OCI-LY1 (cell line): Measurements from ENCODE around the gene LRRC42.

Experiments
- H2AFZ ChIP-seq: fragments of 200-600 bp; sonication (generic), shearing (Covaris generic); 2 replicates; pipeline ENCODE4 v1.6.0; 2014; ENCODE audit warnings: antibody characterized with exemption, mild to moderate bottlenecking, low read length
- H3F3A ChIP-seq: fragments of 200-600 bp; sonication (generic), shearing (Covaris generic); 2 replicates; pipeline ENCODE4 v1.6.0; 2014; ENCODE audit warnings: mild to moderate bottlenecking, antibody characterized with exemption, low read length, moderate library complexity; ENCODE audit not compliant: insufficient read depth
- H3K27ac ChIP-seq: fragments of 200-600 bp; sonication (generic); 2 replicates; pipeline ENCODE4 v1.5.1; 2014; ENCODE audit warnings: low read length, mixed run types, mild to moderate bottlenecking, low read depth; ENCODE audit not compliant: poor library complexity, severe bottlenecking
- H3K27me3 ChIP-seq: fragments of 200-600 bp; sonication (generic); 2 replicates; pipeline ENCODE4 v1.6.0; 2014; ENCODE audit warnings: antibody characterized with exemption, mild to moderate bottlenecking, low read length, moderate library complexity; ENCODE audit not compliant: insufficient read depth
- H3K36me3 ChIP-seq: fragments of 200-600 bp; sonication (generic); 2 replicates; pipeline ENCODE4 v1.6.1; 2014; ENCODE audit warnings: mild to moderate bottlenecking, antibody characterized with exemption, low read length, moderate library complexity, mixed read lengths; ENCODE audit not compliant: insufficient read depth
- H3K4me1 ChIP-seq: fragments of 200-600 bp; sonication (generic); 2 replicates; pipeline ENCODE4 v1.5.1; 2014; ENCODE audit warnings: mild to moderate bottlenecking, low read length, moderate library complexity; ENCODE audit not compliant: insufficient read depth, severe bottlenecking
- H3K4me2 ChIP-seq: fragments of 200-600 bp; sonication (generic), shearing (Covaris generic); 2 replicates; pipeline ENCODE4 v1.6.1; 2014; ENCODE audit warnings: low read length
- H3K4me3 ChIP-seq: fragments of 200-600 bp; sonication (generic); 2 replicates; pipeline ENCODE4 v1.5.1; 2014; ENCODE audit warnings: low read length, low read depth, mild to moderate bottlenecking, mixed read lengths; ENCODE audit not compliant: poor library complexity, severe bottlenecking
- H3K79me2 ChIP-seq: fragments of 200-600 bp; shearing (Covaris generic); 2 replicates; pipeline ENCODE4 v1.6.1; 2016; ENCODE audit warnings: mixed run types, low read length, mixed read lengths; ENCODE audit not compliant: insufficient read depth
- H3K9ac ChIP-seq: fragments of 200-600 bp; sonication (generic), shearing (Covaris generic); 2 replicates; pipeline ENCODE4 v1.6.1; 2014; ENCODE audit warnings: mild to moderate bottlenecking, low read length, mixed read lengths
- H3K9me2 ChIP-seq: fragments of 200-600 bp; sonication (generic), shearing (Covaris generic); 2 replicates; pipeline ENCODE4 v1.6.1; 2014; ENCODE audit warnings: low read depth, mild to moderate bottlenecking, low read length, mixed read lengths
- H3K9me3 ChIP-seq: fragments of 200-600 bp; shearing (Covaris generic); 2 replicates; pipeline ENCODE4 v1.6.1; 2014; ENCODE audit warnings: low read length, mixed read lengths
- H4K20me1 ChIP-seq: fragments of 200-600 bp; sonication (generic), shearing (Covaris generic); 2 replicates; pipeline ENCODE4 v1.6.0; 2016; ENCODE audit warnings: mild to moderate bottlenecking, low read length; ENCODE audit not compliant: insufficient read depth
- EZH2 ChIP-seq: fragments of 200-600 bp; sonication (generic), shearing (Covaris generic); IDR thresholded peaks from 2 replicates; pipeline ENCODE4 v1.8.0; 2017; ENCODE audit warnings: borderline replicate concordance, mixed run types, mild to moderate bottlenecking, antibody characterized with exemption, low read length, moderate library complexity, mixed read lengths
- TF ChIP-seq, protein P1 (sequence below): fragments of 200-600 bp; sonication (generic), shearing (Covaris generic); IDR thresholded peaks from 2 replicates; pipeline ENCODE4 v1.5.1; 2017; ENCODE audit warnings: mild to moderate bottlenecking, antibody characterized with exemption, low read length, moderate library complexity, mixed read lengths

LRRC42 gene

DNA sequence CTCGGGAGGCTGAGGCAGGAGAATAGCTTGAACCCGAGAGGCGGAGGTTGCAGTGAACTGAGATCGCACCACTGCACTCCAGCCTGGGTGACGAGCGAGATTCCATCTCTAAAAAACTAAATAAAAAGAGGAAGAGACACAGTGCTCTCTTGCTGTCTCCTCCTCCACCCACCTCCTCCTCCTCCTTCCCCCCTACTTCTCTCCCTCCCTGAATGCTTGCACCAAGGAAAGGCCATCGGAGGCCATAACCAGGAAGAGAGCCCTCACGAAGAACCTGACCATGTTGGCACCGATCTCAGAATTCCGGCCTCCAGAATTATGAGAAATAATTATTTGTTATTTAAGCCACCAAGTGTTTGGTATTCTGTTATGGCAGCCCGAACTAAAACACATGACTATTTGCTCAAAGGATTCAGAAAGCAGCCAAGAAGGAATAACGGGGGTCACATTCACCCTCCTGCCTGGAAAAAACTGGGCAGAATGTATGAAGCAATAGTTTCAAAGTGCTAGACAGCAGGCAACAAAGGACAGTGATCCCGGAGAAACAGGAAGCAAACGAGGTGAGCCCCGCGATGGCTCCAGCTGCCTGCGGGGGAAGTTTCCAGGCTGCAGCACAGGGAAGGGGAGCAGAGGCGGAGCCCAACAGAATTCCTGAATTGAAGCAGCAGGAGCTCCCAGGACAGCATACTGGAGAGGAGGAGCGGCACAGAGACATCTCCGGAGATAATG is 36.0 kb downstream of the LRRC42 start:
- H2AFZ ChIP-seq = no peak overlapping the region

DNA sequence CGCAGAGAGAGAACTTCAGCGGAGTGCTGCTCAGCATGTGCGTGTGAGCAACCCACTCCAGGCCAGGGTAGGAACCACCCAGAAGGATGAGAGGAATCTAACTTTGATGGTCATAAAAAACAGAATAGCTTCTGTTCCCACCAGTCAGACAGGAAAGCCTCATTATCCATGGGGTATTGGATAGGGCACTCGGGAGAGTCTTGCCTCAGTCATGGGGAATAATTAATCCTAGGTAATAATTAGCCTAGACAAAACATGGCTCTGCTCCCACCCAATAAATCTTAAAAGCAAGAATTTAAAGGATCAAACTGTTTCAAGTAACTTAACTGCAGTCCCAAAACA is 36.6 kb downstream of the LRRC42 start:
- H3K4me2 ChIP-seq = no peak overlapping the region
- no peak overlapping the region for H3K9ac ChIP-seq
- no peaks in the 10 kb centered on the region for H3K9me2 ChIP-seq
- H3K4me1 ChIP-seq = no peaks in the 10 kb centered on the region
- no peaks in the 10 kb centered on the region for H3K36me3 ChIP-seq
- TF ChIP-seq, protein P1, sequence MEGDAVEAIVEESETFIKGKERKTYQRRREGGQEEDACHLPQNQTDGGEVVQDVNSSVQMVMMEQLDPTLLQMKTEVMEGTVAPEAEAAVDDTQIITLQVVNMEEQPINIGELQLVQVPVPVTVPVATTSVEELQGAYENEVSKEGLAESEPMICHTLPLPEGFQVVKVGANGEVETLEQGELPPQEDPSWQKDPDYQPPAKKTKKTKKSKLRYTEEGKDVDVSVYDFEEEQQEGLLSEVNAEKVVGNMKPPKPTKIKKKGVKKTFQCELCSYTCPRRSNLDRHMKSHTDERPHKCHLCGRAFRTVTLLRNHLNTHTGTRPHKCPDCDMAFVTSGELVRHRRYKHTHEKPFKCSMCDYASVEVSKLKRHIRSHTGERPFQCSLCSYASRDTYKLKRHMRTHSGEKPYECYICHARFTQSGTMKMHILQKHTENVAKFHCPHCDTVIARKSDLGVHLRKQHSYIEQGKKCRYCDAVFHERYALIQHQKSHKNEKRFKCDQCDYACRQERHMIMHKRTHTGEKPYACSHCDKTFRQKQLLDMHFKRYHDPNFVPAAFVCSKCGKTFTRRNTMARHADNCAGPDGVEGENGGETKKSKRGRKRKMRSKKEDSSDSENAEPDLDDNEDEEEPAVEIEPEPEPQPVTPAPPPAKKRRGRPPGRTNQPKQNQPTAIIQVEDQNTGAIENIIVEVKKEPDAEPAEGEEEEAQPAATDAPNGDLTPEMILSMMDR = no peak
- TF ChIP-seq EZH2 = no peak
- no peaks in the 10 kb centered on the region for H4K20me1 ChIP-seq
- H2AFZ ChIP-seq = no peak overlapping the region
- H3K27me3 ChIP-seq = no peaks in the 10 kb centered on the region; the same call in none of the 2 replicates
- H3K79me2 ChIP-seq = no peaks in the 10 kb centered on the region
- H3K27ac ChIP-seq = no peak overlapping the region
- H3F3A ChIP-seq = no peaks in the 10 kb centered on the region
- no peak overlapping the region for H3K4me3 ChIP-seq
- H3K9me3 ChIP-seq = no peaks in the 10 kb centered on the region

More for the DNA sequence above, 36.0 kb downstream of the LRRC42 start:
- TF ChIP-seq EZH2 = no peak
- TF ChIP-seq, protein P1 = no peak
- H4K20me1 ChIP-seq = no peaks in the 10 kb centered on the region
- no peaks in the 10 kb centered on the region for H3K4me1 ChIP-seq
- H3K9me2 ChIP-seq = no peaks in the 10 kb centered on the region
- H3K9me3 ChIP-seq = no peaks in the 10 kb centered on the region
- H3K27me3 ChIP-seq = no peaks in the 10 kb centered on the region; the same call in none of the 2 replicates
- H3K4me2 ChIP-seq = no peak overlapping the region
- no peaks in the 10 kb centered on the region for H3F3A ChIP-seq
- no peak overlapping the region for H3K27ac ChIP-seq
- no peaks in the 10 kb centered on the region for H3K79me2 ChIP-seq
- no peaks in the 10 kb centered on the region for H3K36me3 ChIP-seq
- H3K9ac ChIP-seq = no peak overlapping the region
- no peak overlapping the region for H3K4me3 ChIP-seq

DNA sequence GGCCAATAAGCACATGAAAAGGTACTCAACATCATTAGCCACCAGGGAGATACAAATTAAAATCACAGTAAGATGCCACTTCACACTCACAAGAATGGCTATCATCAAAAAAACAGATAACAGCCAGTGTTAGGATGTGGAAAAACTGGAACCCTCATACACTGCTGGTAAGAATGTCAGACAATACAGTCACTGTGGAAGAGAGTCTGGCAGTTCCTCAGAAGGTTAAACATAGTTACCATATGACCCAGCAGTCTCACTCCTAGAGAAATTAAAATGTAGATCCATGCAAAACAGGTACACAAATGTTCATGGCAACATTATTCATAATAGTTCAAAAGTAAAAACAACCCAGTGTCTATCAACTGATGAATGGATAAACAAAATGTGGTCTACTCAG is 38.6 kb downstream of the LRRC42 start:
- no peak overlapping the region for H3K9ac ChIP-seq
- H3K4me1 ChIP-seq = no peaks in the 10 kb centered on the region
- no peaks in the 10 kb centered on the region for H3K9me2 ChIP-seq
- no peaks in the 10 kb centered on the region for H4K20me1 ChIP-seq
- no peaks in the 10 kb centered on the region for H3K9me3 ChIP-seq
- H3K79me2 ChIP-seq = no peaks in the 10 kb centered on the region
- no peaks in the 10 kb centered on the region for H3F3A ChIP-seq
- no peak for TF ChIP-seq EZH2
- TF ChIP-seq, protein P1 = no peak
- H2AFZ ChIP-seq = no peak overlapping the region
- no peak overlapping the region for H3K27ac ChIP-seq
- H3K36me3 ChIP-seq = no peaks in the 10 kb centered on the region
- no peak overlapping the region for H3K4me3 ChIP-seq
- H3K27me3 ChIP-seq = no peaks in the 10 kb centered on the region; the same call in none of the 2 replicates
- no peak overlapping the region for H3K4me2 ChIP-seq
